Mammary epithelial cell (primary cell): ENCODE data around the gene HASPIN.
"Not testable (repeated sequence)": the region's sequence is repeated elsewhere in the genome, so short reads cannot be mapped to it uniquely, and the experiment has no call there.

ENCODE experiments used
- CTCF ChIP-seq, 2 donors: IDR thresholded peaks in 1 of 2; conservative IDR thresholded peaks in 1 of 2; 2 replicates each; pipeline ENCODE4 v1.5.1; 2011 to 2012; ENCODE audit warnings: inconsistent platforms in 2 of 2, low read length in 2 of 2, mild to moderate bottlenecking in 2 of 2, control low read depth in 1 of 2, low read depth in 1 of 2; ENCODE audit not compliant: insufficient read depth in 1 of 2; ENCODE audit errors: extremely low read depth in 1 of 2
- EZH2 ChIP-seq: IDR thresholded peaks from 2 replicates; pipeline ENCODE4 v1.6.1; 2012; ENCODE audit warnings: low read length, inconsistent platforms, borderline replicate concordance

- TF ChIP-seq CTCF (conservative IDR thresholded peaks at IDR 0.05 in 1 of 2, IDR thresholded peaks at IDR 0.05 in 1 of 2; ENCODE audit: extremely low read depth in 1 of 2, insufficient read depth in 1 of 2, low read depth in 1 of 2, low read length in 2 of 2); EZH2: not testable (repeated sequence)
Measured at GRCh38 chr17:3702041-3702539, 21.6 kb upstream of the HASPIN start.
